HUES64 (cell line): ENCODE results near the gene AKT3.

Source experiments
- H3K27ac ChIP-seq: 2 replicates; pipeline ENCODE4 v1.7.0; 2013; ENCODE audit warnings: low read depth, low read length, inconsistent platforms
- H3K27me3 ChIP-seq: 2 replicates; pipeline ENCODE4 v1.6.1; 2013; ENCODE audit warnings: mild to moderate bottlenecking, low read length; ENCODE audit not compliant: insufficient read depth
- H3K36me3 ChIP-seq: 2 replicates; pipeline ENCODE4 v1.6.1; 2013; ENCODE audit warnings: mild to moderate bottlenecking, low read length; ENCODE audit not compliant: insufficient read depth
- H3K4me1 ChIP-seq: 2 replicates; pipeline ENCODE4 v1.6.1; 2013; ENCODE audit warnings: mild to moderate bottlenecking, low read length, moderate library complexity; ENCODE audit not compliant: insufficient read depth
- H3K4me3 ChIP-seq: 2 replicates; pipeline ENCODE4 v1.5.1; 2013; ENCODE audit warnings: mild to moderate bottlenecking, low read length, moderate library complexity
- H3K9ac ChIP-seq: 2 replicates; pipeline ENCODE4 v1.6.1; 2013; ENCODE audit warnings: mild to moderate bottlenecking, low read depth, low read length
- H3K9me3 ChIP-seq: 2 replicates; pipeline ENCODE4 v1.6.1; 2013; ENCODE audit warnings: low read depth, low read length; ENCODE audit not compliant: insufficient read depth
- WGBS: fragments of 150-250, 120-280 bp; methylation state at CpG from one replicate; pipeline ENCODE4 v1.1.7; 2013; ENCODE audit warnings: missing lambda C conversion rate; 5-methylcytosine and 5-hydroxymethylcytosine counted together

The AKT3 gene

DNA sequence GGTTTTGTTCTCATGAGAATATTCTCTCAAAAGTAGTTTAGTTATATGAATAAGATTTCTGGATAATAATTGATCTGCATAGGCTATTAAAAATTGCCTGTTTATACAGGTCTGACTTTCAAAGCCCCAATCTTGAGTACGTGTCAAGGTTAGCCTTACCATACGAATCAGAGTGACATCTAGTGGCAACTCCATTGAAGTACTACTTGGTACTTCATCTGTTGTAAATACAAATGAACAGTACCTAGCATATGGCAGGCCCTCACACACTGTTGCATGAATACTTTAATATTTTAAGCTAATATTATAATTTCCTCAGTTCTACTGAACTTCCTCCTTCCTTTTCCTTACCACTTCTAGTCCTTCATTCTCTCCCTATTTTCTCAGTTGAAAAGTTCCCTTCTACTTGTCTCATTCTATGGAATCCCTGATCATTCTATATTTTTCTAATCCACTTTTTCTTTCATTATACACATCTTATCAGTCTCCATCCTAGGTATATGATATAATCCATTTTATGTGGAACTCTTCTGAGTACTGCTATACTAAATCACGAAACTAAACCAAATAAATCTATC is 101.2 kb downstream of the AKT3 start:
- Histone ChIP-seq H3K4me1 (peaks cover 37% of the 10 kb centered on the region), H3K27me3 (no peaks in the 10 kb centered on the region), H3K4me3 (no peak overlapping the region), H3K9me3 (no peaks in the 10 kb centered on the region), H3K27ac (no peak overlapping the region), H3K9ac (no peak overlapping the region), H3K36me3 (0 out of 2 replicates have a peak, but pooled peaks cover under 1% of the 10 kb centered on the region)
- 30% methylated on average over 3 of the region's 3 CpGs for WGBS

DNA sequence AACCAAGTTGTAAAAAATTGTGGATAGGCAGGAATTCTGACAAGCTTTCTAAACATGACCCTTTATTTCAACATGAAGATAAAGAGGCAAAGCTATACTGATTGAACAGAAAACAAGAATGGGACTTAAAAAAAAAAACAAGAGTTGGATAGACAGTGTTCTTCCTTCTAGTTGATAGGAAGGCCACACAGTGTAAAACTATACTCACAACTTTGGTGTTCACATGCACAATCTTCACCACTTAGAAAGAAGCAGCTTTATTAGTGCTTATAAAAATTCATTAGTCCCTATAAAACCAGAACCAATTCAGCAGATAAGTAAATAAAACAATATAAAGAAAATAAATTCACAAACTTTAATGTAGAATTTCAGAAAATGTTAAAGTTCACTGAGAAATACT is 101.8 kb downstream of the AKT3 start:
- Histone ChIP-seq H3K9me3 (no peaks in the 10 kb centered on the region; the same call in 1 of the 2 replicates), H3K4me3 (no peak overlapping the region), H3K36me3 (0 out of 2 replicates have a peak, but pooled peaks cover 3% of the 10 kb centered on the region), H3K27me3 (no peaks in the 10 kb centered on the region), H3K9ac (no peak overlapping the region), H3K4me1 (peaks cover 37% of the 10 kb centered on the region), H3K27ac (no peak overlapping the region)

GRCh38 chr1:243746751-243747150 is 103.3 kb downstream of the AKT3 start:
- peaks cover 3% of the 10 kb centered on the region; the same call in 1 of the 2 replicates for H3K36me3 ChIP-seq
- H3K4me3 ChIP-seq = no peak overlapping the region
- H3K27me3 ChIP-seq = no peaks in the 10 kb centered on the region
- no peak overlapping the region for H3K9ac ChIP-seq
- H3K27ac ChIP-seq = peak overlapping the region; percentile 76
- H3K9me3 ChIP-seq = no peaks in the 10 kb centered on the region; the same call in 1 of the 2 replicates
- H3K4me1 ChIP-seq = peaks cover 33% of the 10 kb centered on the region

GRCh38 chr1:243745356-243745755 is 104.7 kb downstream of the AKT3 start:
- WGBS = 85% methylated on average over 4 of the region's 4 CpGs
- Histone ChIP-seq H3K36me3 (peaks cover 3% of the 10 kb centered on the region; the same call in 1 of the 2 replicates), H3K27me3 (no peaks in the 10 kb centered on the region), H3K4me3 (no peak overlapping the region), H3K9me3 (no peaks in the 10 kb centered on the region; the same call in 1 of the 2 replicates), H3K9ac (no peak overlapping the region), H3K4me1 (peaks cover 44% of the 10 kb centered on the region), H3K27ac (no peak overlapping the region)

- no peak overlapping the region for H3K4me3 ChIP-seq
- H3K4me1 ChIP-seq = peaks cover 66% of the 10 kb centered on the region
- H3K36me3 ChIP-seq = peaks cover 3% of the 10 kb centered on the region; the same call in 1 of the 2 replicates
- H3K9me3 ChIP-seq = no peaks in the 10 kb centered on the region; the same call in 1 of the 2 replicates
- 99% methylated on average over 3 of the region's 4 CpGs for WGBS
- H3K9ac ChIP-seq = no peak overlapping the region
- H3K27ac ChIP-seq = no peak overlapping the region
- H3K27me3 ChIP-seq = no peaks in the 10 kb centered on the region
Measured at GRCh38 chr1:243742819-243743218, 107.2 kb downstream of the AKT3 start.

GRCh38 chr1:243740255-243740999 is 109.6 kb downstream of the AKT3 start:
- Histone ChIP-seq H3K9me3 (no peaks in the 10 kb centered on the region; the same call in 1 of the 2 replicates), H3K4me1 (peaks cover 66% of the 10 kb centered on the region), H3K27ac (peak overlapping the region; percentile 91), H3K9ac (peak overlapping the region; percentile 63; the same call in 1 of the 2 replicates), H3K27me3 (no peaks in the 10 kb centered on the region), H3K4me3 (peak overlapping the region; percentile 11; the same call in 1 of the 2 replicates), H3K36me3 (peaks cover 3% of the 10 kb centered on the region; the same call in 1 of the 2 replicates)
- WGBS = no CpG with 5 or more reads among the region's 2 CpGs

- no peaks in the 10 kb centered on the region; the same call in 1 of the 2 replicates for H3K9me3 ChIP-seq
- H3K9ac ChIP-seq = peak overlapping the region; percentile 63; the same call in 1 of the 2 replicates
- H3K27ac ChIP-seq = peak overlapping the region; percentile 91
- H3K36me3 ChIP-seq = peaks cover 3% of the 10 kb centered on the region; the same call in 1 of the 2 replicates
- no peaks in the 10 kb centered on the region for H3K27me3 ChIP-seq
- 50% methylated on average over 2 of the region's 3 CpGs for WGBS
- peaks cover 64% of the 10 kb centered on the region for H3K4me1 ChIP-seq
- H3K4me3 ChIP-seq = no peak overlapping the region
Measured at GRCh38 chr1:243739335-243740003, 110.6 kb downstream of the AKT3 start.

DNA sequence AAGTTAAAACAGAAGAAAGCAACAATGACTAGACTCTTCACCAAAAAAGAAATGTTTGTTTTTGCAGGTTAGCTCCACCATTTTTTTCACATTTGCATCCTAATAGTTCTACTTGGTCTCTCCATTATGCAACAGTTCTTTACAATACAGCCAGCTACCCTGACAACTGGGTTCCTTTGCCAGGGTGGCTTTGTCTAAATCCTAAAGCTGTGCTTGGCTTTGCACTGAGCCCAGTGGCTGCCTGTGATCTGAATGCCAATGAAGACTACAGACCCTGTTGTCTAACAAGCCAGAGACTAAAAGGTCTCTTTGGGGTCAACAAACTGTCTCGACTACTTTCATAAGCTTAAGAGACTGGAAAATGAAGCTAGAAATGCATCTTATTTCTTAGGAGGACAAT is 112.0 kb downstream of the AKT3 start:
- Histone ChIP-seq H3K36me3 (no peaks in the 10 kb centered on the region; the same call in 1 of the 2 replicates), H3K27me3 (no peaks in the 10 kb centered on the region), H3K9me3 (no peaks in the 10 kb centered on the region), H3K9ac (0 out of 2 replicates have a peak overlapping the region, but pooled peaks have one; percentile 10), H3K4me1 (peaks cover 65% of the 10 kb centered on the region), H3K27ac (peak overlapping the region; percentile 82), H3K4me3 (no peak overlapping the region)
- 36% methylated on average over 1 of the region's 1 CpG for WGBS

DNA sequence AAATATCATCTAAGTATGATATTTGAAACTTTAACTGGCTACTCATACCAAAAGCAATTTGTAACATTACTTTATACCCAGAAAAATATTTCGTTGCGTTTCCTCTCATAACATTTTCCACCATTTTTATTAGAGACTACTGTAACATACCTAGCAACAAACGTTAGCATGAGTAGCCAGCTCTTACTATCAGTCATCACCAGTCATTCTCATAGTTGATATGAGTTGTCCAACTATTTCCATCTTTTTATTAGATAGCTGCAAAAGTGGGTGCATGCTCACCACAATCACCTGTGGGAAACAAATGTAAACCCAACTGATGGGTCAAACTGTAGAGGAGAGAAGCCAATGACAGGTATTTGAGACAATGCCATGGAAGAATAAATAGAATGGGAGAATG is 114.6 kb downstream of the AKT3 start:
- WGBS = 91% methylated on average over 3 of the region's 3 CpGs
- no peaks in the 10 kb centered on the region for H3K27me3 ChIP-seq
- H3K4me1 ChIP-seq = peaks cover 71% of the 10 kb centered on the region
- peaks cover under 1% of the 10 kb centered on the region; the same call in 1 of the 2 replicates for H3K9me3 ChIP-seq
- H3K36me3 ChIP-seq = no peaks in the 10 kb centered on the region
- no peak overlapping the region for H3K4me3 ChIP-seq
- H3K27ac ChIP-seq = no peak overlapping the region
- H3K9ac ChIP-seq = no peak overlapping the region

GRCh38 chr1:243734308-243734695 is 115.7 kb downstream of the AKT3 start:
- Histone ChIP-seq H3K36me3 (no peaks in the 10 kb centered on the region), H3K4me3 (no peak overlapping the region), H3K27ac (no peak overlapping the region), H3K9me3 (peaks cover 6% of the 10 kb centered on the region; the same call in 1 of the 2 replicates), H3K9ac (no peak overlapping the region), H3K4me1 (peaks cover 59% of the 10 kb centered on the region), H3K27me3 (no peaks in the 10 kb centered on the region)
- 85% methylated on average over 1 of the region's 2 CpGs for WGBS
